Rectal smooth muscle tissue (tissue), 1 donor: Measurements from ENCODE around the gene GSS.

Source experiments
- H3K27ac ChIP-seq: one replicate; pipeline ENCODE4 v1.7.0; 2013; ENCODE audit warnings: low read depth, low read length, inconsistent platforms
- H3K27me3 ChIP-seq: one replicate; pipeline ENCODE4 v1.7.0; 2013; ENCODE audit warnings: low read length; ENCODE audit not compliant: control insufficient read depth, insufficient read depth
- H3K36me3 ChIP-seq: one replicate; pipeline ENCODE4 v1.7.0; 2013; ENCODE audit warnings: low read length; ENCODE audit not compliant: control insufficient read depth, insufficient read depth
- H3K4me1 ChIP-seq: one replicate; pipeline ENCODE4 v1.7.0; 2013; ENCODE audit warnings: low read length; ENCODE audit not compliant: control insufficient read depth, insufficient read depth
- H3K4me3 ChIP-seq: one replicate; pipeline ENCODE4 v1.7.0; 2013; ENCODE audit warnings: low read length
- H3K9ac ChIP-seq: one replicate; pipeline ENCODE4 v1.7.0; 2013; ENCODE audit warnings: low read length

GSS gene

GRCh38 chr20:34998331-34998950, 42.8 kb upstream of the GSS start:
- Histone ChIP-seq H3K9ac (no peak overlapping the region), H3K4me1 (no peaks in the 10 kb centered on the region), H3K36me3 (peaks cover 41% of the 10 kb centered on the region), H3K27me3 (no peaks in the 10 kb centered on the region), H3K27ac (no peak overlapping the region), H3K4me3 (no peak overlapping the region)

GRCh38 chr20:34997774-34998173, 42.2 kb upstream of the GSS start:
- Histone ChIP-seq H3K27ac (no peak overlapping the region), H3K4me1 (no peaks in the 10 kb centered on the region), H3K4me3 (no peak overlapping the region), H3K36me3 (peaks cover 40% of the 10 kb centered on the region), H3K27me3 (no peaks in the 10 kb centered on the region), H3K9ac (no peak overlapping the region)

GRCh38 chr20:34997131-34997561, 41.5 kb upstream of the GSS start:
- Histone ChIP-seq H3K27me3 (no peaks in the 10 kb centered on the region), H3K36me3 (peaks cover 39% of the 10 kb centered on the region), H3K9ac (no peak overlapping the region), H3K4me3 (no peak overlapping the region), H3K4me1 (no peaks in the 10 kb centered on the region), H3K27ac (no peak overlapping the region)

GRCh38 chr20:34996243-34997028, 40.8 kb upstream of the GSS start:
- Histone ChIP-seq H3K27me3 (no peaks in the 10 kb centered on the region), H3K4me3 (no peak overlapping the region), H3K27ac (no peak overlapping the region), H3K9ac (no peak overlapping the region), H3K4me1 (no peaks in the 10 kb centered on the region), H3K36me3 (peaks cover 32% of the 10 kb centered on the region)

- H3K4me1 ChIP-seq = no peaks in the 10 kb centered on the region
- H3K36me3 ChIP-seq = peaks cover 25% of the 10 kb centered on the region
- no peak overlapping the region for H3K27ac ChIP-seq
- H3K4me3 ChIP-seq = no peak overlapping the region
- H3K9ac ChIP-seq = no peak overlapping the region
- H3K27me3 ChIP-seq = no peaks in the 10 kb centered on the region
Observed at GRCh38 chr20:34995696-34996095, 40.1 kb upstream of the GSS start.

- Histone ChIP-seq H3K4me1 (no peaks in the 10 kb centered on the region), H3K36me3 (peaks cover 24% of the 10 kb centered on the region)
Observed at GRCh38 chr20:34995192-34995591, 39.6 kb upstream of the GSS start.

GRCh38 chr20:34994509-34995131, 39.0 kb upstream of the GSS start:
- H3K27me3 ChIP-seq = no peaks in the 10 kb centered on the region
- no peak overlapping the region for H3K4me3 ChIP-seq
- peaks cover 24% of the 10 kb centered on the region for H3K36me3 ChIP-seq
- H3K4me1 ChIP-seq = no peaks in the 10 kb centered on the region
- H3K9ac ChIP-seq = no peak overlapping the region
- H3K27ac ChIP-seq = no peak overlapping the region

More at GRCh38 chr20:34995192-34995591, 39.6 kb upstream of the GSS start:
- no peak overlapping the region for H3K4me3 ChIP-seq
- H3K9ac ChIP-seq = no peak overlapping the region
- no peak overlapping the region for H3K27ac ChIP-seq
- no peaks in the 10 kb centered on the region for H3K27me3 ChIP-seq

- H3K9ac ChIP-seq = no peak overlapping the region
- H3K27me3 ChIP-seq = no peaks in the 10 kb centered on the region
- no peak overlapping the region for H3K27ac ChIP-seq
- H3K4me1 ChIP-seq = no peaks in the 10 kb centered on the region
- peaks cover 24% of the 10 kb centered on the region for H3K36me3 ChIP-seq
- no peak overlapping the region for H3K4me3 ChIP-seq
Observed at GRCh38 chr20:34993941-34994508, 38.4 kb upstream of the GSS start.

- H3K36me3 ChIP-seq = peaks cover 15% of the 10 kb centered on the region
- H3K9ac ChIP-seq = no peak overlapping the region
- no peak overlapping the region for H3K27ac ChIP-seq
Observed at GRCh38 chr20:34992751-34993417, 37.3 kb upstream of the GSS start.

GRCh38 chr20:34990661-34991214, 35.1 kb upstream of the GSS start:
- Histone ChIP-seq H3K27ac (no peak overlapping the region), H3K36me3 (peaks cover 8% of the 10 kb centered on the region), H3K27me3 (no peaks in the 10 kb centered on the region), H3K9ac (no peak overlapping the region), H3K4me1 (no peaks in the 10 kb centered on the region), H3K4me3 (no peak overlapping the region)

More at GRCh38 chr20:34992751-34993417, 37.3 kb upstream of the GSS start:
- Histone ChIP-seq H3K27me3 (no peaks in the 10 kb centered on the region), H3K4me1 (no peaks in the 10 kb centered on the region), H3K4me3 (no peak overlapping the region)

- Histone ChIP-seq H3K36me3 (peaks cover 3% of the 10 kb centered on the region), H3K4me3 (no peak overlapping the region), H3K27ac (no peak overlapping the region), H3K4me1 (no peaks in the 10 kb centered on the region), H3K9ac (no peak overlapping the region), H3K27me3 (no peaks in the 10 kb centered on the region)
Observed at GRCh38 chr20:34990231-34990630, 34.6 kb upstream of the GSS start.

- no peaks in the 10 kb centered on the region for H3K27me3 ChIP-seq
- peaks cover 3% of the 10 kb centered on the region for H3K36me3 ChIP-seq
- no peak overlapping the region for H3K9ac ChIP-seq
- H3K4me1 ChIP-seq = no peaks in the 10 kb centered on the region
- H3K27ac ChIP-seq = no peak overlapping the region
- H3K4me3 ChIP-seq = no peak overlapping the region
Observed at GRCh38 chr20:34989670-34990069, 34.1 kb upstream of the GSS start.
